Osteocyte (in vitro differentiated cells): ENCODE measurements around the gene CACNA2D1. TPM values are rescaled to one million over a fixed set of nuclear protein-coding genes. Genes with fewer than 3 reads are reported as not detected.

ENCODE experiments used
- DNase-seq: peaks from one replicate; pipeline ENCODE4 v3.0.0; 2021; ENCODE audit warnings: mixed read lengths; ENCODE audit not compliant: unreplicated experiment; ENCODE audit errors: extremely low spot score
- H3K27ac Mint-ChIP-seq: one replicate; pipeline ENCODE4 v1.8.0; 2021; ENCODE audit warnings: mild to moderate bottlenecking, mixed read lengths; ENCODE audit not compliant: unreplicated experiment
- H3K27me3 Mint-ChIP-seq: one replicate; pipeline ENCODE4 v1.8.0; 2021; ENCODE audit warnings: mixed read lengths; ENCODE audit not compliant: unreplicated experiment
- H3K36me3 Mint-ChIP-seq: one replicate; pipeline ENCODE4 v1.8.0; 2021; ENCODE audit warnings: mixed read lengths; ENCODE audit not compliant: unreplicated experiment
- H3K4me1 Mint-ChIP-seq: one replicate; pipeline ENCODE4 v1.8.0; 2021; ENCODE audit warnings: mixed read lengths; ENCODE audit not compliant: unreplicated experiment
- H3K4me3 Mint-ChIP-seq: one replicate; pipeline ENCODE4 v1.8.0; 2021; ENCODE audit warnings: mild to moderate bottlenecking, moderate library complexity, mixed read lengths; ENCODE audit not compliant: unreplicated experiment
- H3K9me3 Mint-ChIP-seq: one replicate; pipeline ENCODE4 v1.8.0; 2021; ENCODE audit warnings: mixed read lengths; ENCODE audit not compliant: unreplicated experiment
- total RNA-seq: library from RNA; stranded (reverse); gene quantifications from 2 replicates; pipeline ENCODE4 v1.2.1, GENCODE V29; 2021
- TF ChIP-seq, protein P1 (sequence below): fragments of 200-600 bp; sonication (generic); IDR thresholded peaks from 2 replicates; pipeline ENCODE4 v1.5.0; 2021; ENCODE audit warnings: antibody characterized with exemption, mild to moderate bottlenecking, moderate library complexity

The CACNA2D1 gene
- total RNA-seq, 1 donor from 2014 or later = 24.3 TPM

DNA sequence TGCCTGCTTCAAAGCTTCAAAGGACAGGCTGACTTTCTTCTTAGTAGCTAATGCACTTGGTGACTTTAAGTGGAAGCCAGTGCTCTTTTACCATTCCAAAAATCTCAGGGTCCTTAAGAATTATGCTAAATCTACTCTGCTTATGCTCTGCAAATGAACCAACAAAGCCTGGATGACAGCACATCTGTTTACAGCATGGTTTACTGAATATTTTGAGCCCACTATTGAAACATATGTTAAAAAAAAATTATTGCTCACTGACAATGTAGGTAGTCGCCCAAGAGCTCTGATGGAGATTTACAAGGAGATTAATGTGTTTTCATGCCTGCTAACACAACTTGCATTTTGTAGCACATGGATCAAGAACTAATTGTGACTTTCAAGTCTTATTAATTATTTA is 415.5 kb downstream of the CACNA2D1 start:
- TF ChIP-seq, protein P1, sequence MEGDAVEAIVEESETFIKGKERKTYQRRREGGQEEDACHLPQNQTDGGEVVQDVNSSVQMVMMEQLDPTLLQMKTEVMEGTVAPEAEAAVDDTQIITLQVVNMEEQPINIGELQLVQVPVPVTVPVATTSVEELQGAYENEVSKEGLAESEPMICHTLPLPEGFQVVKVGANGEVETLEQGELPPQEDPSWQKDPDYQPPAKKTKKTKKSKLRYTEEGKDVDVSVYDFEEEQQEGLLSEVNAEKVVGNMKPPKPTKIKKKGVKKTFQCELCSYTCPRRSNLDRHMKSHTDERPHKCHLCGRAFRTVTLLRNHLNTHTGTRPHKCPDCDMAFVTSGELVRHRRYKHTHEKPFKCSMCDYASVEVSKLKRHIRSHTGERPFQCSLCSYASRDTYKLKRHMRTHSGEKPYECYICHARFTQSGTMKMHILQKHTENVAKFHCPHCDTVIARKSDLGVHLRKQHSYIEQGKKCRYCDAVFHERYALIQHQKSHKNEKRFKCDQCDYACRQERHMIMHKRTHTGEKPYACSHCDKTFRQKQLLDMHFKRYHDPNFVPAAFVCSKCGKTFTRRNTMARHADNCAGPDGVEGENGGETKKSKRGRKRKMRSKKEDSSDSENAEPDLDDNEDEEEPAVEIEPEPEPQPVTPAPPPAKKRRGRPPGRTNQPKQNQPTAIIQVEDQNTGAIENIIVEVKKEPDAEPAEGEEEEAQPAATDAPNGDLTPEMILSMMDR = no peak
- Mint-ChIP-seq H3K4me3 (no peak overlapping the region), H3K27ac (no peak overlapping the region), H3K4me1 (no peaks in the 10 kb centered on the region), H3K36me3 (no peaks in the 10 kb centered on the region), H3K9me3 (no peaks in the 10 kb centered on the region), H3K27me3 (no peaks in the 10 kb centered on the region)
- no peak for DNase-seq

DNA sequence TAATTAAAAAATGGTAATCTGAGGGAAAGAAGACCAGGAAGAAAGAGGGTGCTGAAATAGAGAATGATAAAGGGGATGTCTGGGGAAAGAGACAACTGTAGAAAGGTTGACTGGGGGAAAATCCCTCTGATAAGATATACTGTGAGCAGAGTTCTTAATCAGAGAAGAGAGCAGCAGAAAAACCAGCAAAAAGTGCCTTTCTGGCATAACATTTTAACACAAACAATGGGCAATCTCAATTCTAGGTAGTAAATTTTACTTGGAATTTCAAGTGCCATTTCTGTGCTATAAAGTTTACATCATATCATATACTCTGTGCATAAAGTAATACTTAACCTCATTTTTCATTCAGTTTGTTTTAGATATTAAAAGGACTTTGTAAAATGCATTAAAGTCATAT is 421.9 kb downstream of the CACNA2D1 start:
- no peaks in the 10 kb centered on the region for H3K27me3 Mint-ChIP-seq
- H3K9me3 Mint-ChIP-seq = no peaks in the 10 kb centered on the region
- H3K36me3 Mint-ChIP-seq = no peaks in the 10 kb centered on the region
- no peak overlapping the region for H3K4me3 Mint-ChIP-seq
- no peak for DNase-seq
- H3K4me1 Mint-ChIP-seq = peaks cover 19% of the 10 kb centered on the region
- no peak overlapping the region for H3K27ac Mint-ChIP-seq
- TF ChIP-seq, protein P1 = no peak

DNA sequence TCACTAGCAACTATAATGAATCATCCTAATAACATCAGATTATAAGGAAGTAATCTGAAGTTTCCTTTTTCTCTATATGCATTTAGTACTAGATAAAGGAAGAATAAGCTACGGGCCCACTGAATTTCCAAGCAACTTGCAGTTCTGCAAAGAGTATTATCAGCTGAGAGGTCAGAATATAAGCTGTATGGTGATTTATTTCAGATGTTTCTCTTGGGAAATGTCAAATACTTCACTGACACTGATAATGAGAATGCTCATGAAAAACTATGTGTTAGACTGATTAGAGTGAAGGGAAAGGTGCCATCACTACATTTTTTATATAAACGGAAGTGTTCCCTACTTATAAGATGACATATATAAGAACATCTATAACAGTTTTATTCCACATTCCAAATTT is 422.5 kb downstream of the CACNA2D1 start:
- Mint-ChIP-seq H3K4me3 (no peak overlapping the region), H3K4me1 (peaks cover 24% of the 10 kb centered on the region), H3K9me3 (no peaks in the 10 kb centered on the region), H3K27me3 (no peaks in the 10 kb centered on the region), H3K27ac (no peak overlapping the region), H3K36me3 (no peaks in the 10 kb centered on the region)
- TF ChIP-seq, protein P1 = no peak
- DNase-seq = no peak

DNA sequence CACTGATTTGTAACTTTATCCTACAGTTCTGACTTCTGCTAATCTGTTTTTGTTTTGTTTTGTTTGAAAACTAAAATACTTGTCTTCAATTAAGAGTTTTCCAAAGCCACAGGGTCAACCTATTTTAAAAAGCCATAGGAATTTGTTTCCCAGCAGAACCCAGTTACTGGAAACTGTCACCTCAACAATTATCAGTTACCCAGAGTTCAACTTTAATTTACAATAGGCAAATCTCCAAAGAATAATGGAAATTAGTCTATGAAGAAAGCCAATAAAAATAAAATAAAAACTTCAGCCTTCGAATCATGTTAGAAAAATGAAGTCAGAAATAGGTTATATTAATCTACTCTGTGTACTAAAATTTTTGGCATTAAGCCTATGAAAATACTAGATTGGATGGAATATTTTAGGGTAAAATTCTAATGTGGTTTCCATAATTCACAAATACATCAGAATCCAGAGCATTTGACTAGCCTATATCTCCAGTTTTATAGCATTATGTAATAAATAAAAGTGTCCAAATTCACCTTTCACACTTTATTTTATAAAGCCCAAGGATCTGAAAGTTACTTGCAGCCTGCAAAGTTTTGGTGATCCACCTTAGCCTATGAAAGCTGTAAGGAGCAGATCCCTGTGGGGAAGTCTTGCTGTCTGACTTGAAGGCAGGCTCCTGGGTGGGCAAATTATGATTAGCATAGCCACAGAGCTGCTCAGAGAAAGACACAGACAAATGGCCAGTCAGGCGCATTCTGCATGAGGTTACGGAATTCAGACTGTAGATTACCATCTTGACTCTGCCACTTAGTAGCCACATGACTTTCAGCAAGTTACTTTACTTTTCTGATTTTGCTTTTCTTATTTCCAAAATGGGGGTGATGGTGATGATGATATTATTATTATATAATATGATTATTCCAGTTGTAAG is 423.8 kb downstream of the CACNA2D1 start:
- no peak for DNase-seq
- Mint-ChIP-seq H3K9me3 (no peaks in the 10 kb centered on the region), H3K27ac (peak overlapping the region; percentile 33), H3K36me3 (no peaks in the 10 kb centered on the region), H3K4me1 (peaks cover 30% of the 10 kb centered on the region), H3K4me3 (no peak overlapping the region), H3K27me3 (no peaks in the 10 kb centered on the region)
- TF ChIP-seq, protein P1 = no peak

DNA sequence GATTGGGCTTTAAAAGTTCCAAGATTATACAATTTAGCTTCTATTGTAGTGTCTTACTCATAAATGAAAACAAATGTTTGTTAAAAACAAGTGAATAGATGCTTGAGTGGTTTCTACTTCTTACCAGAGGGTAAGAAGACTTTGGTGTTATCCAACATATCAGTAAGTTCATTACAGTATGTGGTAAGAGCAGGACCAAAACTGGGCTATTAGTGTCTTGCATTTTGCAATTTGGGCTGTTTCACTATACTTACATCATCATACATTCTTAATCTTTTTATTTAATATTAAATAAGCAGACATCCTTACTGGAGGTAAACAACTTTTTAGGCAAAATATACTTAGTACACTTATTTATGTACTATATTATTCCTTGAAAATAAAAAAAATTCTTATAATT is 425.4 kb downstream of the CACNA2D1 start:
- TF ChIP-seq, protein P1 = no peak
- no peak overlapping the region for H3K27ac Mint-ChIP-seq
- no peak for DNase-seq
- no peaks in the 10 kb centered on the region for H3K9me3 Mint-ChIP-seq
- H3K27me3 Mint-ChIP-seq = no peaks in the 10 kb centered on the region
- peaks cover 30% of the 10 kb centered on the region for H3K4me1 Mint-ChIP-seq
- H3K4me3 Mint-ChIP-seq = no peak overlapping the region
- H3K36me3 Mint-ChIP-seq = no peaks in the 10 kb centered on the region
